ENCODE measurements around the gene RBMY1F.
"Not testable (repeated sequence)": the region's sequence is repeated elsewhere in the genome, so short reads cannot be mapped to it uniquely, and the experiment has no call there.

Gene RBMY1F

GRCh38 chrY:22182823-22183222 lies at the start of gene RBMY1F:
TSS of gene RBMY1F (minus strand) at chrY:22182923. CDS start at chrY:22180969, 1,954 bp downstream.
- DNase-seq, result not testable (repeated sequence)

- DNase-seq, result not testable (repeated sequence)
These were observed 31.6 kb downstream of the RBMY1F start for GRCh38 chrY:22151144-22151543.

- not testable (repeated sequence) for DNase-seq
These were observed 41.6 kb downstream of the RBMY1F start for GRCh38 chrY:22141011-22141695.

- DNase-seq, result not testable (repeated sequence)
These were observed 48.0 kb downstream of the RBMY1F start for GRCh38 chrY:22134719-22135118.

GRCh38 chrY:22130494-22130893 lies 52.2 kb downstream of the RBMY1F start:
- DNase-seq, result not testable (repeated sequence)
